NCI-H1930 (cell line): Measurements from ENCODE around the gene PTPRD.
"Not testable (repeated sequence)": the region's sequence is repeated elsewhere in the genome, so short reads cannot be mapped to it uniquely, and the experiment has no call there.

Source experiments
- DNase-seq, 2 experiments: peaks; one replicate each; lab custom pipeline; 2025; lab: John Stamatoyannopoulos, UW

The PTPRD gene

DNA sequence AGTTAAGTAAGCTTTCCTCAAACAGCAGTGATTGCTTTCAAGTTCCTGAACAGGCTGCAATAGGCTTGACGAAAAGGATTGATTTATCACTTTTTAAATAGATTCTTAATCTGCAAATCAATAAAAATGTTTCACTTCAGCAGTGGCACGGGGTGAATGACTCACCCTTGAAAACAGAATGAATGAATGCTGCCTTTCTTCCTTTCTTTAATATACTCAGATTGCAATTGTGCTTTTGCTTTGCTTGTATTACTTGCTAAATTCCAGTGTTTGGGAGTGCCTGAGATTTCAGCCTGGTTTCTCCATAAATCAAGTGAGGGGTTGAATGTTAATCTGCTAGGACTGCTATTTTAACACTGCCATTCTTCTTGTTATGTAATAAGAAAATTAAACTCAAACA lies 1293.8 kb downstream of the PTPRD start:
- no peak for DNase-seq

- not testable (repeated sequence) for DNase-seq
Measured at GRCh38 chr9:9310743-9311142, 1302.1 kb downstream of the PTPRD start.

- no peak for DNase-seq
Measured at GRCh38 chr9:9305600-9305999, 1307.2 kb downstream of the PTPRD start.

DNA sequence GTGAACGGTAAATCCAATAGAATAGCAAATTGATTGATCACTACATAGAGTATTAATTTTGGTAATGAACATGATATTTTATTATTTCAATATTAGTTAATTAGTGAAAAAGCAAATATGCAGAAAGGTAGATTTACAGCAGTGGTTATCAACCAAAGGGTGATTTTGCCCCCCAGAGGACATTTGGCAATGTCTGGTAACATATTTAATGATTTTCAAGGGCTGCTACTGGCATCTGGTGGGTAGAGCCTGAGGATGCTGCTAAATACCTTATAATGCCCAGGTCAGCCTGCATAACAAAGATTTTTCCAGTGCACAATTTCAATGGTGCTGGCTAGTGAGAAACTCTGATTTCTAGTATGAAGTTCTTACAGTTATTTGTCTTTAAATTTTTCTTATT lies 1313.7 kb downstream of the PTPRD start:
- DNase-seq, result no peak

DNA sequence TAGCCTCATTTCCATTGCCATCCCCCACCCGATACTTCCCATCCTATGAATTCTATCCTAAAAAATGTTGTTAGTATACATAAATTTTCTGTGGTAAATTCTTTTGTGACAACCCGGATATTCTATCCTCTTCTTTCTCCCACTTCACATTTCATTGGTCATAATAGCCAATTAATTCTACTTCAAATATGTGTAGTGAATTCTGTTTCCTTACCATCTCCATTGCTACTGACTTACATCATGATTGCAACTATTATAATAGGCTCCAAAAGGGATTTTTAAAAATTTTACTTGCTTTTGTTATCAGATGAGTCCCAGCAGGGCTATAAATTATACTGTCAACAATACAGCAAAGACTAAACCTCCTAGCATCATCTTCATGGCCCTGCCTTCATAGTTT lies 1326.8 kb downstream of the PTPRD start:
- no peak for DNase-seq

GRCh38 chr9:9284201-9284600 lies 1328.6 kb downstream of the PTPRD start:
- no peak for DNase-seq

- DNase-seq, result no peak
Measured at GRCh38 chr9:9283159-9283986, 1329.4 kb downstream of the PTPRD start.

DNA sequence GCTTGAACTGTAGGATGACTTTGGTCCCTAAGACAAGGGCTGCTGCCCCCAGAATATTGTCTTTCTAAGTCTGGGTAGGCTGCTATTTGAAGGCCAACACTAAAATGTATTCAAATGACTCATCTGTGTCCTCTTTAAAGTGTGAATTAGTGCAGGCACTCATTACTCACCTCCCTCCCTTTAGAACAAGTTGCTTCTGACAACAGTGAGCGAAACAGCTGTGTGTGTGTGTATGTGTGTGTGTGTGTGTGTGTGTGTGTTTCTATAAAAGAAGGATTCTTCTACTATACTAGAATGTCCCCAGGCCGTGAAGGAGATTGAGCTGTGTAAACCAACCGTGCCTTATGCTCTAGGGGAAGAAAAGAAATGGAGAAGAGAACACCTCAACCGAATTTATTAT lies 1337.2 kb downstream of the PTPRD start:
- no peak for DNase-seq

GRCh38 chr9:9257999-9258498 lies 1354.8 kb downstream of the PTPRD start:
- DNase-seq, result peak; percentile 12 to 17

DNA sequence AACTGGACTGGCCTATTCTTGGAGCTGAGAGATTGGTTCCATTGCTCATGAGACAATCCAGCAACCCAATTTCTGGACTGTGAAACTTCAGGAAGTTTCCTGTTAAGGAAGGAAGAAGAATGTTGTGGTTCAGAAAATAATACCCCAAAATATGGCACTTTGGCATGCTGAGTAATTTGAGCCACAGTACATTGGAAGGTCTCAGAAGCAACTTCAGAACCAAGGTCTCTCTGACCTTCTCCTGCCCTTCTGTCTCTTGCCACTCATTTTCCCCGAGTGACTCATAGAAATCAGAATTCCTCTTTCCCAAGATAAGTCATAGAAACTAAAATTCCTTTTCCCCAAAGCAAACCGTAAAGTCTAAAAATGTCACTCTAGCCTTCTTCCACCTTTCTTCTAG lies 1366.1 kb downstream of the PTPRD start:
- no peak for DNase-seq

- DNase-seq, result no peak
Measured at GRCh38 chr9:9231946-9232345, 1380.9 kb downstream of the PTPRD start.

GRCh38 chr9:9229269-9229668 lies 1383.5 kb downstream of the PTPRD start:
- DNase-seq, result no peak

DNA sequence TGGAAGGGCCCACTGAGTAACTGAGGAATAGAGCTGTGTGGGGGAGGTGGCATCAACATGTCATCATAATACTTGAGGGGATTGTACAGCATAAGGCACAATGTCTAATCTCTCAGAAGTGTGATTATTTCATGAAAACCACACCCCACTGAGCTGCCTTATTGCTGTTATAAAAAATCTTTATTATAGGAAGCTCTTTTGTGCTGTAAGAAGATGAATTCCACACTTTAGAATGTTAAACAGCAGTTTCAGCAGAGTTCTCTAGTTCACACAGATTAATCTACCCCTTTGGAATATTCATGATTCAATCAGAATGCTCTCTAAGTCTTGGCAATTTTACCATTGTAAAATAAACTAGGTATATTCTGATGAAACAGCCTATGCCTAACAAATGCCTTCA lies 1389.6 kb downstream of the PTPRD start:
- DNase-seq, result no peak

- DNase-seq, result no peak
Measured at GRCh38 chr9:9222730-9223129, 1390.1 kb downstream of the PTPRD start.

DNA sequence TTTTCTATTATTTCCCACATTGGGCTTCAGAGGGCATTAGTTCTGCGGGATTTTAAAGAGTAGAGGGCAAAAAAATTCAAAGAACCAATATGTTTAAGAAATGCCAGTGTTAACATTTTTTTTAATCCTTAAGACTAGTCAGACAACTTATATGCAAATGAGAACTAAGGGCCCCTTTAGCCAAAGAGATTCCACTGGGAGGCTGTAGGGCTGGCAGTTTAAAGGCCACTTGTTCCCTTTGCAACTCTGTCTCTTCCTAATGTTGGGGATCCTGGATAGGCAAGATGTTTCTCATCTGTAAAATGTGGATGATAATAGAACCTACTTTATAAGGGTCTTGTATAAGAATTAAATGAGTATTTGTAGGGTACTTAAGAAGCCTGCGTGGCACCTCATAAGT lies 1395.9 kb downstream of the PTPRD start:
- DNase-seq, result no peak

GRCh38 chr9:9215050-9215449 lies 1397.8 kb downstream of the PTPRD start:
- DNase-seq, result peak in 1 of 2 experiments; percentile 8

GRCh38 chr9:9214066-9214465 lies 1398.7 kb downstream of the PTPRD start:
- peak; percentile 69 to 71 for DNase-seq

DNA sequence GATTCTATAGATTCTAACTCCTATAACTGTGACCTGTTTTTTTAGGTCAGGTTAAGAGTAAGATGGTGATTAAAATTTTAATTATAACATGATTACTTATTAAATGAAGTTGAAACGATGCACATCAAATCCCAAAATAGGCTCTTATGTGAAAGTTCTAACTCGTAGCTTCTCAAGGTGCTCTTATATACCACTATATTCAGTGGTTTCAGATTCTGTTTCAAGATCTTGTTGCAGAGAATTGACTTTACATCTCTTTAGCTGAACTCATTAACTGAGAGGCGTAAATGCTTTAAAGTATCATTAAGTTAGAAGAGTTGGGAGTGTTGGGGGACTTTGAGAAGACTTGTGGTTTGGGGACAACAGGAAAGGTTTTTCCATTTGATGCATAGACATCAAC lies 1399.8 kb downstream of the PTPRD start:
- no peak for DNase-seq

- no peak for DNase-seq
Measured at GRCh38 chr9:9202276-9202675, 1410.5 kb downstream of the PTPRD start.

GRCh38 chr9:9186086-9186485 lies 1426.7 kb downstream of the PTPRD start:
- DNase-seq, result no peak

- no peak for DNase-seq
Measured at GRCh38 chr9:9182431-9182830, 1430.4 kb downstream of the PTPRD start.

- DNase-seq, result no peak
Measured at GRCh38 chr9:9177081-9177480, 1435.7 kb downstream of the PTPRD start.

GRCh38 chr9:9174358-9174757 lies 1438.4 kb downstream of the PTPRD start:
- no peak for DNase-seq

- DNase-seq, result no peak
Measured at GRCh38 chr9:9173264-9173663, 1439.5 kb downstream of the PTPRD start.
